Neural progenitor cell (in vitro differentiated cells): ENCODE results near the gene SAMD4B.

Source experiments
- EZH2 ChIP-seq: fragments of 200-600 bp; sonication (generic); IDR thresholded peaks from 2 replicates; pipeline ENCODE4 v1.6.1; 2017; ENCODE audit warnings: antibody characterized with exemption, mild to moderate bottlenecking, moderate library complexity
- TF ChIP-seq, protein P1 (sequence below): fragments of 200-600 bp; sonication (generic); IDR thresholded peaks from 2 replicates; pipeline ENCODE4 v1.5.1; 2017; ENCODE audit warnings: antibody characterized with exemption, mild to moderate bottlenecking

DNA sequence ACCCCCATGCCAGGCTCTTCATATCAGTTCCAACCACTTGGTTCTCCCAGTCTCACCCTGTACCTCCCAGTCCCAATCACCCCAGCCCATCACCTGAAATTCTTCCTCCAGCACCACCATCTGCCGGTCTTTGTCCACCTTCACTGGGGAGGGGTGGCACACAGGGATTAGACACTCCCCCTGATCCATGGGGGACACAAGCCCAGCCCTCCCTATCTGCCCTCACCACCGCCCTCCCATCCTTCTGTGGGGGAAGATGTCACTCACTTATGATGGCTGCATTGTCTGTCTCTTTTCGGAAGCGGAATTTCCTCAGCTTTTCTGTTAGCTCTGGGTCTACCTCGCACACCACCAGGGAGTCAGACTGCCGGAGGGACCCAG is 7.1 kb upstream of the SAMD4B start:
- TF ChIP-seq, protein P1, sequence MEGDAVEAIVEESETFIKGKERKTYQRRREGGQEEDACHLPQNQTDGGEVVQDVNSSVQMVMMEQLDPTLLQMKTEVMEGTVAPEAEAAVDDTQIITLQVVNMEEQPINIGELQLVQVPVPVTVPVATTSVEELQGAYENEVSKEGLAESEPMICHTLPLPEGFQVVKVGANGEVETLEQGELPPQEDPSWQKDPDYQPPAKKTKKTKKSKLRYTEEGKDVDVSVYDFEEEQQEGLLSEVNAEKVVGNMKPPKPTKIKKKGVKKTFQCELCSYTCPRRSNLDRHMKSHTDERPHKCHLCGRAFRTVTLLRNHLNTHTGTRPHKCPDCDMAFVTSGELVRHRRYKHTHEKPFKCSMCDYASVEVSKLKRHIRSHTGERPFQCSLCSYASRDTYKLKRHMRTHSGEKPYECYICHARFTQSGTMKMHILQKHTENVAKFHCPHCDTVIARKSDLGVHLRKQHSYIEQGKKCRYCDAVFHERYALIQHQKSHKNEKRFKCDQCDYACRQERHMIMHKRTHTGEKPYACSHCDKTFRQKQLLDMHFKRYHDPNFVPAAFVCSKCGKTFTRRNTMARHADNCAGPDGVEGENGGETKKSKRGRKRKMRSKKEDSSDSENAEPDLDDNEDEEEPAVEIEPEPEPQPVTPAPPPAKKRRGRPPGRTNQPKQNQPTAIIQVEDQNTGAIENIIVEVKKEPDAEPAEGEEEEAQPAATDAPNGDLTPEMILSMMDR = no peak
- TF ChIP-seq EZH2 = no peak
